Measurements from ENCODE around the gene TFAM.

The TFAM gene

DNA sequence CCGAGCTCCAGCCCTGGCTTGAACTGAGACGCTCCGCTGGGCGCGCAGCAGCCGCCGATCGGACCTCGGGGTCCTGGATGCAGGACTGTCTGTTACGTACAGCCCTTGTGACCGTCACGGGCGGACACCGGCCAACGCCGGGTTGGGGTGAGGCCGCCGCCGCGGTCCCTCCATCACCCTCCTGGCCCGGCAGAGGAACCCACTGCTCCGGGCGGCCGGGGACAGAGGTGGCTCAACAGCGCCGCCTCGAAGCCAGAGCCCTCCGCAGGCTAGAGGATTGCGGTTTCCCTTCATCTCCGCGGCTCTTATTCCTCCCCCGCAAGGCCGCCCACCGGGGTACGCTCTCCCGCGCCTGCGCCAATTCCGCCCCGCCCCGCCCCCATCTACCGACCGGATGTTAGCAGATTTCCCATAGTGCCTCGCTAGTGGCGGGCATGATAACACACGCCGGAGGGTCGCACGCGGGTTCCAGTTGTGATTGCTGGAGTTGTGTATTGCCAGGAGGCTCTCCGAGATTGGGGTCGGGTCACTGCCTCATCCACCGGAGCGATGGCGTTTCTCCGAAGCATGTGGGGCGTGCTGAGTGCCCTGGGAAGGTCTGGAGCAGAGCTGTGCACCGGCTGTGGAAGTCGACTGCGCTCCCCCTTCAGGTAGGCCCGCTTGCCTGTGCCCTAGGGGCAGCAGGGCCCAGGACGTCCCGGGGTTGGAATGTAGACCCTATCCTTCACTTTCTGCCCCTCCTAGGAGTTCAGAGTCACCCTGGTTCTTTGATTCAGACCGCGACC, at the start of gene TFAM:
TFAM (plus strand) TSS at position 412 of the 785 bp plus-strand sequence; CDS start at position 550, 138 bp downstream.
- peak; percentile 48; the same call in 1 of the 2 replicates for TF ChIP-seq GATA2 (IDR thresholded peaks at IDR 0.05; ENCODE audit: low read depth, low read length)
- no peak for TF ChIP-seq GATA3 (IDR thresholded peaks at IDR 0.05; ENCODE audit: low read depth, low read length)

- no peak for TF ChIP-seq GATA2 (IDR thresholded peaks at IDR 0.05; ENCODE audit: low read depth, low read length)
- no peak for TF ChIP-seq GATA3 (IDR thresholded peaks at IDR 0.05; ENCODE audit: low read depth, low read length)
Measured at GRCh38 chr10:58336242-58336641, 49.0 kb upstream of the TFAM start.

DNA sequence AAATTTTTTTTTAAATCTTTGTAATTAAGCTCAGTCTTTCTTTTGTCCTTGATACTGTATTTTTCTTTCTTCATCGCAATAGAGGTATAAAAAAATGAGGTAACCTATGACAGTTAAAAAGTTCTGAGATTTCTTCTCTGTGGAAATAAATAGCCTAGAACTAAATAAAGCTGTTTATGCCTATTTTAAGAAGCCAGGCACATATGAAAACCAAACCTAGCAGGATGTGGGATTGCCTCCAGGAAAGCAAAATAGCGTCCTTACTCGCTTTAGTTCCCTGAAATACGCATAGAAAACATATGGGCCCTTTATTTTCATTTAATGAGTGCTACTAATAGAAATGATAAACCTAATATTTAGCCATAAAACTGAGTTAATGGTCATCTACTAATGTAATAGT, 43.8 kb upstream of the TFAM start:
- TF ChIP-seq GATA2 (IDR thresholded peaks at IDR 0.05; ENCODE audit: low read depth, low read length), result no peak
- TF ChIP-seq GATA3 (IDR thresholded peaks at IDR 0.05; ENCODE audit: low read depth, low read length), result no peak

DNA sequence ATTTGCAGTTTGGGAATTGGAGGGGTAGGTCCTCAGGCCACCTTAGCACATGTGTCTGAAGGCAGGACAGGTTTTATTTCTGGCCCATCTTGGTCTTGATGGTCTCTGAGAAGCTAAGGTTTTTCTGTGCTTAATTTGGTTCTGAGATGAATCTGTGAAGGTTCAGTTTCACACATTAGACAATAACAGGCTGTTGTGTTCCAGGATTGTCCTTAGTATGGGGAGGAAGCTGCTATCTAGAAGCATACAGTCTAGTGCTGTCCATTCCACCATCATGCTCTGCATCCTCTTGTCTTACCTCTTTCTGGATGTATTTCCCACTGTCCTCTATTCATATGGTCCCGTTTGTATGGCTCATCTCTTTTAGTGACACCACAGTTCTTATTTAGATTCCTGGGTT, 43.3 kb upstream of the TFAM start:
- no peak for TF ChIP-seq GATA3 (IDR thresholded peaks at IDR 0.05; ENCODE audit: low read depth, low read length)
- TF ChIP-seq GATA2 (IDR thresholded peaks at IDR 0.05; ENCODE audit: low read depth, low read length), result no peak

DNA sequence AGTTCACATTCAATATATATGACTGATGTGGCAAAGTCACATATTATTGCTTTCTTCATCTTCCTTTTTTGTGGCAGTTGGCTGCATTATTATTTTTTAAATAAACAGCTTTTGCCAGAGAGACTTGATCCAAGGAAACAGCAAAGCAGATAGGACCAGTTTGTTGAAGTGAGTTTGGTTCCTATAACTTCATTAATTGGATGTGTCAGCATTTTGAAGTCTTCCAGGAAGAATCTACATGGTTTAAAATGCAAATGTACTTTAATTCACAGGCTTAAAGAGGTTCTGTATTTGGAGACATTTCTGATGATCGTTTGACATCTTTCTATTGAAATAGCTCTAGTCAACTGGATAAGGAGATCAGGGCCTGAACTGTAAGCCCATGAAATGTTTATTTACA, 37.2 kb upstream of the TFAM start:
- TF ChIP-seq GATA2 (IDR thresholded peaks at IDR 0.05; ENCODE audit: low read depth, low read length), result no peak
- TF ChIP-seq GATA3 (IDR thresholded peaks at IDR 0.05; ENCODE audit: low read depth, low read length), result no peak

GRCh38 chr10:58348571-58349033, 36.6 kb upstream of the TFAM start:
- no peak for TF ChIP-seq GATA3 (IDR thresholded peaks at IDR 0.05; ENCODE audit: low read depth, low read length)
- no peak for TF ChIP-seq GATA2 (IDR thresholded peaks at IDR 0.05; ENCODE audit: low read depth, low read length)

DNA sequence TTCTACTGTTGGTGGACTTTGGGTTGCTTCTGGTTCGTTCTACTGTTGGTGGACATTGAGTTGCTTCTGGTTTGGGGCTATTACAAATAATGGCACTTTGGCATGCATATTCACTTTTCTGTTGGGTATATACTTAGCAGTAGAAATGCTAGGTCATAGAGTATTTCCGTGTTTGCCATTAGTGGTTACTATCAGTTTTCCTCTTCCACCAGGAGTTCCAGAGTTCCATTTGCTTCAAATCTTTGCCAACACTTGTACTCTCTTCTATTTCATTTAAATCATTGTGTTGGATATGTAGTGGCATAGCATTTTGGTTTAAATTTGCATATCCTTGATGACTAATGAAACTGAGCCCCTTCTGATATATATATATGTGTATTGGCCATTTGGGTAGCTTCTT, 35.2 kb upstream of the TFAM start:
- no peak for TF ChIP-seq GATA3 (IDR thresholded peaks at IDR 0.05; ENCODE audit: low read depth, low read length)
- TF ChIP-seq GATA2 (IDR thresholded peaks at IDR 0.05; ENCODE audit: low read depth, low read length), result no peak

DNA sequence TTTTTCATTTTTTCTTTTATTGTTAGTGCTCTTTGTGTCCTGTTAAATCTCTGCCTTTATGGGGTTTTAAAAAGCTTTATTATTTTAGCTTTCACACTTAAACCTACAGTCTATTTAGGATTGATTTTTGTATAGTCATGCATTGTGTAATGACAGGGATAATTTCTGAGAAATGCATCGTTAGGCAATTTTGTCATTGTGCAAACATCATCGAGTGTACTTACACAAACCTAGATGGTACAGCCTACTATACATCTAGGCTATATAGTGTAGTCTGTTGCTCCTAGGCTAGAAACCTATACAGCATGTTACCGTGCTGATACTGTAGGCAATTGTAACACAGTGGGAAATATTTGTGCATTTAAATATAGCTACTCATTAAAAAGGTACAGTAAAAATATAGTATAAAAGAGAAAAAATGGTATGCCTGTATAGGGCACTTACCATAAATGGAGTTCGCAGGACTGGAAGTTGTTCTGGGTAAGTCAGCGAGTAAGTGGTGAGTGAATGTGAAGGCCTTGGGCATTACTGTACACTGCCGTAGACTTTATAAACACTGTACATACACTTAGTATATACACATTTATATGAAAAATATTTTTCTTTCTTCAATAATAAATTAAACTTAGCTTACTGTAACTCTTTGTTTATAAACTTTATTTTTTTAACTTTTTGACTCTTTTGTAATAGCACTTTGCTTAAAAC, 34.4 kb upstream of the TFAM start:
- TF ChIP-seq GATA2 (IDR thresholded peaks at IDR 0.05; ENCODE audit: low read depth, low read length) (no peak), GATA3 (IDR thresholded peaks at IDR 0.05; ENCODE audit: low read depth, low read length) (no peak)

GRCh38 chr10:58351616-58352578, 33.3 kb upstream of the TFAM start:
- TF ChIP-seq GATA3 (IDR thresholded peaks at IDR 0.05; ENCODE audit: low read depth, low read length) (no peak), GATA2 (IDR thresholded peaks at IDR 0.05; ENCODE audit: low read depth, low read length) (no peak)

DNA sequence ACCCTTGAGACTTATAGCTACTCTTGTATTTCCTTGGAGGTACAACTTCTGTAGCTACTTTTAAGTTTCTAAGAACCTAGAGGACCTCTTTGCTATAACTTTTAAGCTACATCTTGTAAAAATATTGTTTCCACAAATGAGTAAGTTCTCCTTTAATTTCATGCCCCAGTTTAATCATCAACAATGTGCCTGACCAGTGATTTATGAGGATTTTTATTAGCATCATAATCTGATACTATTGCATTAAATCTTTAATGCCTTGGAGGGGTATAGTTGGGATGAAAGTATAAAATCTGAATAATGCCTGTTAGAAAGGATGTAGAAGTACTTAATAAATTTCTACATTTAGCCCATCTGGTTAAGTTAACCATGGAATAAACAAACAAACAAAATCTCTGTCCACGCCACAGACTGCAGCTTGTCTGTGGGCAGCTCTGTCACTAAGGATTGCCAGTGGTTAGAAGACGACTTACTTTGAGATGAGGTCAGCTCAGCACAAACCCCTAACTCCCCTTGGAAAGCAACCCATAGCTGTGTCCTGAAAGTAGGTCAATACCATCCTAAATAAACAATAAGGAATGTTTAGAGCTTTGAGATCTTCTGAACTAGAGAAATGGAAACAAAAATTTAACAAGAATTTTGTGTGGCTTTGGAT, 32.1 kb upstream of the TFAM start:
- no peak for TF ChIP-seq GATA2 (IDR thresholded peaks at IDR 0.05; ENCODE audit: low read depth, low read length)
- TF ChIP-seq GATA3 (IDR thresholded peaks at IDR 0.05; ENCODE audit: low read depth, low read length), result no peak

GRCh38 chr10:58356756-58357155, 28.5 kb upstream of the TFAM start:
- TF ChIP-seq GATA3 (IDR thresholded peaks at IDR 0.05; ENCODE audit: low read depth, low read length) (no peak), GATA2 (IDR thresholded peaks at IDR 0.05; ENCODE audit: low read depth, low read length) (no peak)

DNA sequence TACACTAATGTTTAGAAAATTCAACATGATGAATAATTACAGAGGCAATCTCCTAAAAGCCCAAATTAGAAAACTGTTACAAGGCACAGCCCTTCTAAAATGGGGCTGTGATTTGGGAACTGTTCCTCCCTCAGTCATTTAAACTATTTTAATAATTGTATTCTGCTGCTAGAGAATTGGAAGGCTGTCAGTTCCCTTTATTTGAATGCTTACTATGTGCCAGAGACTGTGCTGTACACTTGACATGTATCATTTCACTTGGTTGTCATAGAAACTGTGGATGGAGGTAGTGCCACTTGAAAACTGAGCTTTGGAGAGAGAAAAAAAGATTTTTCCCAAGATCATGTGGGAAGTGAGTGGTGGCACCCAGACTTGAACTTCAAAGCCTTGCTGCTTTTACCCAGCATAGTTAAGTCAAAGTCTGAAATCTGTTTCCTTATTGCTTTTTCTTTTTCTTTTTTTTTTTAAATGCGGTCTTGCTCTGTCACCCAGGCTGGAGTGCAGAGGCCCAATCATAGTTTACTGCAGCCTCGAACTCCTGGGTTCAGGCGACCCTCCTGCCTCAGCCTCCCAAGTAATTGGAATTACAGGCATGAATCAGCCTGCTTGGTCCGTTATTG, 26.8 kb upstream of the TFAM start:
- no peak for TF ChIP-seq GATA2 (IDR thresholded peaks at IDR 0.05; ENCODE audit: low read depth, low read length)
- TF ChIP-seq GATA3 (IDR thresholded peaks at IDR 0.05; ENCODE audit: low read depth, low read length), result no peak

GRCh38 chr10:58358947-58359346, 26.3 kb upstream of the TFAM start:
- TF ChIP-seq GATA2 (IDR thresholded peaks at IDR 0.05; ENCODE audit: low read depth, low read length) (no peak), GATA3 (IDR thresholded peaks at IDR 0.05; ENCODE audit: low read depth, low read length) (no peak)

Data from SH-SY5Y (cell line).